HG03060 (cell line): ENCODE data around the gene NR4A3.
"Not testable (repeated sequence)": the region's sequence is repeated elsewhere in the genome, so short reads cannot be mapped to it uniquely, and the experiment has no call there.

Experiments
- ATAC-seq: cut with Tn5 transposase; IDR thresholded peaks from one replicate; pipeline ENCODE4 v1.9.1; 2021; ENCODE audit warnings: low read depth, moderate number of reproducible peaks; ENCODE audit not compliant: unreplicated experiment

The NR4A3 gene

GRCh38 chr9:99828417-99829176 is 6.9 kb downstream of the NR4A3 start:
- ATAC-seq = no peak

- no peak for ATAC-seq
Observed at GRCh38 chr9:99831857-99832557, 10.3 kb downstream of the NR4A3 start.

GRCh38 chr9:99832558-99832864 is 10.8 kb downstream of the NR4A3 start:
- no peak for ATAC-seq

- no peak for ATAC-seq
Observed at GRCh38 chr9:99833735-99834134, 12.1 kb downstream of the NR4A3 start.

GRCh38 chr9:99834474-99834873 is 12.8 kb downstream of the NR4A3 start:
- no peak for ATAC-seq

GRCh38 chr9:99835142-99835541 is 13.5 kb downstream of the NR4A3 start:
- ATAC-seq = no peak

GRCh38 chr9:99835581-99835980 is 13.9 kb downstream of the NR4A3 start:
- no peak for ATAC-seq

GRCh38 chr9:99840072-99840471 is 18.4 kb downstream of the NR4A3 start:
- no peak for ATAC-seq

- no peak for ATAC-seq
Observed at GRCh38 chr9:99845063-99845462, 23.4 kb downstream of the NR4A3 start.

- no peak for ATAC-seq
Observed at GRCh38 chr9:99848447-99848846, 26.8 kb downstream of the NR4A3 start.

GRCh38 chr9:99850736-99851499 is 29.2 kb downstream of the NR4A3 start:
- ATAC-seq = no peak

- ATAC-seq = peak; percentile 92
Observed at GRCh38 chr9:99851500-99851822, 29.8 kb downstream of the NR4A3 start.

- ATAC-seq = no peak
Observed at GRCh38 chr9:99852617-99853016, 30.9 kb downstream of the NR4A3 start.

- ATAC-seq = no peak
Observed at GRCh38 chr9:99855467-99856176, 33.9 kb downstream of the NR4A3 start.

- ATAC-seq = not testable (repeated sequence)
Observed at GRCh38 chr9:99857576-99857975, 35.9 kb downstream of the NR4A3 start.

- no peak for ATAC-seq
Observed at GRCh38 chr9:99858087-99858486, 36.4 kb downstream of the NR4A3 start.

GRCh38 chr9:99859243-99859980 is 37.7 kb downstream of the NR4A3 start:
- no peak for ATAC-seq

GRCh38 chr9:99860266-99860665 is 38.6 kb downstream of the NR4A3 start:
- ATAC-seq = no peak

- no peak for ATAC-seq
Observed at GRCh38 chr9:99863955-99864354, 42.3 kb downstream of the NR4A3 start.

- no peak for ATAC-seq
Observed at GRCh38 chr9:99866398-99866797, 44.7 kb downstream of the NR4A3 start.
